Liver (tissue), 3 donors: ENCODE results near the gene KL.

Experiments used
- ATF3 ChIP-seq: IDR thresholded peaks from 2 replicates; pipeline ENCODE4 v1.6.1; 2016; ENCODE audit warnings: antibody characterized with exemption
- EGR1 ChIP-seq, 2 donors: IDR thresholded peaks; 2 replicates each; pipeline ENCODE4 v1.6.1; 2016 to 2018; ENCODE audit warnings: antibody characterized with exemption in 2 of 2, low read depth in 2 of 2
- RAD21 ChIP-seq, 2 donors: IDR thresholded peaks; 2 replicates each; pipeline ENCODE4 v1.6.1; 2016; ENCODE audit warnings: antibody characterized with exemption in 2 of 2, mild to moderate bottlenecking in 2 of 2
- SP1 ChIP-seq: IDR thresholded peaks from 2 replicates; pipeline ENCODE4 v1.6.1; 2018; ENCODE audit warnings: antibody characterized with exemption, mild to moderate bottlenecking
- TAF1 ChIP-seq: conservative IDR thresholded peaks from 2 replicates; pipeline ENCODE4 v1.6.1; 2016; ENCODE audit warnings: antibody characterized with exemption, mild to moderate bottlenecking
- TF ChIP-seq, protein P1 (sequence below): fragments of 150-350 bp; IDR thresholded peaks from 2 replicates; pipeline ENCODE4 v1.5.1; 2017; ENCODE audit warnings: improper control_type of control experiment, low read depth, low read length; ENCODE audit not compliant: missing input control
- TF ChIP-seq, protein P2 (sequence below): IDR thresholded peaks from 2 replicates; pipeline ENCODE4 v1.6.1; 2016; ENCODE audit warnings: antibody characterized with exemption, mild to moderate bottlenecking
- TF ChIP-seq, protein P3 (sequence below): IDR thresholded peaks from 2 replicates; pipeline ENCODE4 v1.6.1; 2016; ENCODE audit warnings: antibody characterized with exemption
- TF ChIP-seq, protein P4 (sequence below): IDR thresholded peaks from 2 replicates; pipeline ENCODE4 v1.6.1; 2016; ENCODE audit warnings: antibody characterized with exemption
- donor health status: healthy.
- donor health status: healthy.

DNA sequence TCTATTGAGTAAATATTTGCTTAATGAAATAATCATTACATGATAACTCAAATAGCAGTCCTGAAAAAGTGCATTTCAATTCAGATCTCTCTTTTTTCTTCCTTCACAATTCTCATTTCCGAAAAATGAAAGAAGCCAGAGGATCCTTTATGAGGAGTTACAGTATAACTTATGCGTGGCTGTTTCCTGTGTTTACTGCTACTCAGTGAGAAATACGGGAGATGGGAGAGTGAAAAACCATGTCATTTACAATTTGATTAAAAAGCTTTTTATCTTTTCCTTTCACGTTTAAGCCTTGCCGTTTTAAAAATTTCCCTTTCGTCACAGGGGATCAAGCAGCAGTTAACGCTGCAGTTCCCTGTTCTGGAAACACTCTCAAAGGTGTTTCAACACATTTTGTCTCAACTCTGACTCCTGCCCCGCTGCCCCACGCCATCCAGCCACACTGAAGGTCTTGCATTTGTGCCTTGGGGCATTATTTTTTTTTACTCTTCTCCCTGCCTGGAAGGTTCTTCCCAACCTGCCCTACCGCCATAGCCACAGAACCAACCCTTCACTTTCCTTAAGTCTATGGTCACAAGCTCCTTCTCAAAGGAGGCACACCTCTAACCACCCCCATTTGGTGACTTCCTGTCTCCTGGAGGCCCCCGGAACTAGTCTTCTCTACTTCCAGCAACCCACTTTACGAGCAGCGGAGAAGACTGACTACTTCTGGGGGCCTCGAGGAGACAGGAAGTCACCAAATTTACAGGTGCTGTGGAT lies 17.0 kb downstream of the KL start:
- TF ChIP-seq, protein P1, sequence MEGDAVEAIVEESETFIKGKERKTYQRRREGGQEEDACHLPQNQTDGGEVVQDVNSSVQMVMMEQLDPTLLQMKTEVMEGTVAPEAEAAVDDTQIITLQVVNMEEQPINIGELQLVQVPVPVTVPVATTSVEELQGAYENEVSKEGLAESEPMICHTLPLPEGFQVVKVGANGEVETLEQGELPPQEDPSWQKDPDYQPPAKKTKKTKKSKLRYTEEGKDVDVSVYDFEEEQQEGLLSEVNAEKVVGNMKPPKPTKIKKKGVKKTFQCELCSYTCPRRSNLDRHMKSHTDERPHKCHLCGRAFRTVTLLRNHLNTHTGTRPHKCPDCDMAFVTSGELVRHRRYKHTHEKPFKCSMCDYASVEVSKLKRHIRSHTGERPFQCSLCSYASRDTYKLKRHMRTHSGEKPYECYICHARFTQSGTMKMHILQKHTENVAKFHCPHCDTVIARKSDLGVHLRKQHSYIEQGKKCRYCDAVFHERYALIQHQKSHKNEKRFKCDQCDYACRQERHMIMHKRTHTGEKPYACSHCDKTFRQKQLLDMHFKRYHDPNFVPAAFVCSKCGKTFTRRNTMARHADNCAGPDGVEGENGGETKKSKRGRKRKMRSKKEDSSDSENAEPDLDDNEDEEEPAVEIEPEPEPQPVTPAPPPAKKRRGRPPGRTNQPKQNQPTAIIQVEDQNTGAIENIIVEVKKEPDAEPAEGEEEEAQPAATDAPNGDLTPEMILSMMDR, result no peak
- no peak for TF ChIP-seq SP1
- TF ChIP-seq, protein P2, sequence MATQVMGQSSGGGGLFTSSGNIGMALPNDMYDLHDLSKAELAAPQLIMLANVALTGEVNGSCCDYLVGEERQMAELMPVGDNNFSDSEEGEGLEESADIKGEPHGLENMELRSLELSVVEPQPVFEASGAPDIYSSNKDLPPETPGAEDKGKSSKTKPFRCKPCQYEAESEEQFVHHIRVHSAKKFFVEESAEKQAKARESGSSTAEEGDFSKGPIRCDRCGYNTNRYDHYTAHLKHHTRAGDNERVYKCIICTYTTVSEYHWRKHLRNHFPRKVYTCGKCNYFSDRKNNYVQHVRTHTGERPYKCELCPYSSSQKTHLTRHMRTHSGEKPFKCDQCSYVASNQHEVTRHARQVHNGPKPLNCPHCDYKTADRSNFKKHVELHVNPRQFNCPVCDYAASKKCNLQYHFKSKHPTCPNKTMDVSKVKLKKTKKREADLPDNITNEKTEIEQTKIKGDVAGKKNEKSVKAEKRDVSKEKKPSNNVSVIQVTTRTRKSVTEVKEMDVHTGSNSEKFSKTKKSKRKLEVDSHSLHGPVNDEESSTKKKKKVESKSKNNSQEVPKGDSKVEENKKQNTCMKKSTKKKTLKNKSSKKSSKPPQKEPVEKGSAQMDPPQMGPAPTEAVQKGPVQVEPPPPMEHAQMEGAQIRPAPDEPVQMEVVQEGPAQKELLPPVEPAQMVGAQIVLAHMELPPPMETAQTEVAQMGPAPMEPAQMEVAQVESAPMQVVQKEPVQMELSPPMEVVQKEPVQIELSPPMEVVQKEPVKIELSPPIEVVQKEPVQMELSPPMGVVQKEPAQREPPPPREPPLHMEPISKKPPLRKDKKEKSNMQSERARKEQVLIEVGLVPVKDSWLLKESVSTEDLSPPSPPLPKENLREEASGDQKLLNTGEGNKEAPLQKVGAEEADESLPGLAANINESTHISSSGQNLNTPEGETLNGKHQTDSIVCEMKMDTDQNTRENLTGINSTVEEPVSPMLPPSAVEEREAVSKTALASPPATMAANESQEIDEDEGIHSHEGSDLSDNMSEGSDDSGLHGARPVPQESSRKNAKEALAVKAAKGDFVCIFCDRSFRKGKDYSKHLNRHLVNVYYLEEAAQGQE, result no peak
- no peak for TF ChIP-seq EGR1 (IDR thresholded peaks at IDR 0.05; ENCODE audit: low read depth in 2 of 2)
- TF ChIP-seq, protein P3, sequence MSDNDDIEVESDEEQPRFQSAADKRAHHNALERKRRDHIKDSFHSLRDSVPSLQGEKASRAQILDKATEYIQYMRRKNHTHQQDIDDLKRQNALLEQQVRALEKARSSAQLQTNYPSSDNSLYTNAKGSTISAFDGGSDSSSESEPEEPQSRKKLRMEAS, result no peak
- no peak for TF ChIP-seq ATF3
- no peak for TF ChIP-seq TAF1
- TF ChIP-seq RAD21 (IDR thresholded peaks at IDR 0.05), result no peak
- TF ChIP-seq, protein P4, sequence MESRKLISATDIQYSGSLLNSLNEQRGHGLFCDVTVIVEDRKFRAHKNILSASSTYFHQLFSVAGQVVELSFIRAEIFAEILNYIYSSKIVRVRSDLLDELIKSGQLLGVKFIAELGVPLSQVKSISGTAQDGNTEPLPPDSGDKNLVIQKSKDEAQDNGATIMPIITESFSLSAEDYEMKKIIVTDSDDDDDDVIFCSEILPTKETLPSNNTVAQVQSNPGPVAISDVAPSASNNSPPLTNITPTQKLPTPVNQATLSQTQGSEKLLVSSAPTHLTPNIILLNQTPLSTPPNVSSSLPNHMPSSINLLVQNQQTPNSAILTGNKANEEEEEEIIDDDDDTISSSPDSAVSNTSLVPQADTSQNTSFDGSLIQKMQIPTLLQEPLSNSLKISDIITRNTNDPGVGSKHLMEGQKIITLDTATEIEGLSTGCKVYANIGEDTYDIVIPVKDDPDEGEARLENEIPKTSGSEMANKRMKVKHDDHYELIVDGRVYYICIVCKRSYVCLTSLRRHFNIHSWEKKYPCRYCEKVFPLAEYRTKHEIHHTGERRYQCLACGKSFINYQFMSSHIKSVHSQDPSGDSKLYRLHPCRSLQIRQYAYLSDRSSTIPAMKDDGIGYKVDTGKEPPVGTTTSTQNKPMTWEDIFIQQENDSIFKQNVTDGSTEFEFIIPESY, result no peak
